Measurements from ENCODE around the gene PER1.

The PER1 gene

DNA sequence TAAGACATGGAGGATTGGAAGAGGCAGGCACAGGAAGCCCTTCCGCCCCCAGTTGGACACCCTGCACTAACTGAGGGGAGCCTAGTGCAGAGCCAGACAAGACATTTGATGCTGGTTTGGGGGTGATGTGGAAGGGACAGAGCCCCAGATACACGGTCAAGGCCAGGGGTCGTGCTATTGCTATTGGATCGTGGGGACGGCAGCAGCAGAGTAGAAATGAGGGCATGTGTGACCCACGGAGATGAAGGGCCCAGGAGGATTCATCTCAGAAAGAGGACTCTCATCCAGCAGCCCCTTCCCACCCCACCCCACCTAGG is 12.6 kb upstream of the PER1 start:
- no peak for DNase-seq

- no peak for DNase-seq
Measured at GRCh38 chr17:8163978-8164814, 12.0 kb upstream of the PER1 start.

DNA sequence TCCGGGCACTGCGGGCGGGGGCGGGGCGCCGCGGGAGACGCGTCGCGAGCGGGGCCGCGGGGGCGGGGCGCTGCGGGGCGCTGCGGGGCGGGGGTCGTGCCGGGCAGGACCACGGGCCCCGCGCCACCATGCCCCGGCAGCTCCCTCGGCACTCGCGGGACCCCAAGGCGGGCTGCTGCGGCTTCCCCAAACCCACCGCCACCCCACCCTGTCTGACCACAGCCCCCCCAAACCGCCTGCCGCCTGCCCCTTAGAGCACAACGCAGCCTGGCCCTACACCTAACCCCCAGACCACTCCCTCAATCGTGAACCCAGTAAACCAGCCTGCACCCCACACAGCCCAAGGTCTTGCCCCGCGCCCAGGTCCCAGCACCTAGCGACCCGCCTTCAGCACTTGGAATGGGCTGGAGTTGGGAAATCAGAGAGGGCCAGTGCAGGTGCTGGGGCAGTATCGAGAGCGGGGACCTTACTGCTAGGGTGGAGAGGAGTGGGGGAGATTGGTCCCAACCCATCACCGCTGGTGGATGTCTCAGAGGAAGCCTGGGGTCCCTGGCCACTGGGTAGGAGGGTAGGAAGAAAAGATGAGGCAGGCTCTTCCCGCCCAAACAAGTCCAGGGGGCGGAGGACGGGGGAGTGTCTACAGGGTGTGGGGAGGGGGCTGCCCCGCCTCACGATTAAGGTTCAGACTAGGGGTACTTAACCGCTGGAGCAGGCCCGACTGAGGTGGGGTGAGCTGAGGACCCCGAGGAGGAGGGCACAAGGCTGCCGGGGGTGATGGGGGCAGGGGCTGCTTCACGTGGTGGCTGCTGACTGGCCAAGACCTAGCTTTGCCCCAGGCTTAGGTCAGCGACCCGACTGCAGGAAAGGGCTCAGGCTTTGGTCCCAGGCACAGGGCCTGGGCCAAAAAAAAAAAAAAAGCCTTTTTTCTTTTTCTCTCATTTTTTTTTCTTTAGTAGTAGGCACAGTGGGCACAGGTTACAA is 11.1 kb upstream of the PER1 start:
- DNase-seq, result no peak

- DNase-seq, result peak; percentile 71
Measured at GRCh38 chr17:8162233-8162996, 10.2 kb upstream of the PER1 start, which contains the start of gene VAMP2. TSS of gene VAMP2 (minus strand) at chr17:8162948. CDS start at chr17:8162879, 69 bp downstream.

DNA sequence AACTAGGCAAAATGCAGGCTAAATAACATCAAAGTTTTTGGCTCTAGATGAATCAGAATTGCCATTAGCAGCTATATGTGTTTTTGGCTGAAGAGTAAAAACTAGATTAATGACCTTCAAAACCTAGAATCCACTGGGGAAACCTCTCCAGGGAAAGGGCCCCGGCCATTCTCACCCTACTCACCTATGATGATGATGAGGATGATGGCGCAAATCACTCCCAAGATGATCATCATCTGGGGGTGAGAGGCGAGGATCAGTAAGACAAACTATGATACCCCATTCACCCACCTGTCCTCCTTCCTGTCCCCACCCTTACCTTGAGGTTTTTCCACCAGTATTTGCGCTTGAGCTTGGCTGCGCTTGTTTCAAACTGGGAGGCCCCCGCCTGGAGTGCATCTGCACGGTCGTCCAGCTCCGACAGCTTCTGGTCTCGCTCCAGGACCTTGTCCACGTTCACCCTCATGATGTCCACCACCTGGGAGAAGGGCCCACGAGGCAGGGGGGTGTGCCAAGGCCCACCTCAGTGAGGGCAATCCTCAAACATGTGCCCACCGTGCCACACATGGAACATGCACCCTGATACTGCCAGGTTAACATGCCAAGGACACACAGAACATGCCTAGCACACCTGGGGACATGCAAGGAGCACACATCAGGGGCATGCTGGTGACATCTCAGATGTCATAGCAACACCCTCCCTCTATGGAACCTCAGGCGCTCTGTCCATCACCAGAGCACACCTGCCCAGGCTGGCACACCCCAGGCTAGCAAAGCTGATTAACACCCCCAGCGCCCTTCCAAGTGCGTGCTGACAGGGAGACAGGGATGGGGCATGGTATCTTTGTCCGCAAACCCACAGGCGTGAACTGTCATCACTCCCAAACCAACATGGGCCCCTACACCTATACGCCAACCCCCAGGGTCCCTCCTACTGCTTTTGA is 9.4 kb upstream of the PER1 start:
- no peak for DNase-seq

DNA sequence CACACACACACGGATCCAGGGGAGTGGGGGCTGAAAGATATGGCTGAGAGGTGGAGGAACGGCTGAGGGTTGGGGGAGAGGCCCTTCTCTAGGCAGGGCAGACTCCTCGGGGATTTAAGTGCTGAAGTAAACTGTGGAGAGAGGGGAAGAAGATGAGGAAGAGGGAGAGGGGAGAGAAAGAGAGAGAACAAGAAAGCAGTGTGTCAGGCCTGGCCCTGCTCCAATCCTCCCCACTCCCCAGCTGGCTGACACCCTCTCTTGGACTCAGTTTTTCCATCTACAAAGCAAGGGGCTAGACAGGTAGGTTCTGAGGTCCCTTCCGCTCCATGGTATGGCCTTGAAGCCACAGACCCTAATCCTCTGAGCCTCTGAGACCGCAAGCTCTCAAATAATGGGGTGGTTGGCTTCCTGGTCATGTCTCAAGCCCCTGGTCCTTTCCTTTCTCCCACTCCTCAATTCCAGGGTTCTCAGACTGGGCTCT is 8.6 kb upstream of the PER1 start:
- no peak for DNase-seq

- no peak for DNase-seq
Measured at GRCh38 chr17:8160224-8160577, 8.0 kb upstream of the PER1 start.

- DNase-seq, result no peak
Measured at GRCh38 chr17:8159459-8160223, 7.4 kb upstream of the PER1 start.

DNA sequence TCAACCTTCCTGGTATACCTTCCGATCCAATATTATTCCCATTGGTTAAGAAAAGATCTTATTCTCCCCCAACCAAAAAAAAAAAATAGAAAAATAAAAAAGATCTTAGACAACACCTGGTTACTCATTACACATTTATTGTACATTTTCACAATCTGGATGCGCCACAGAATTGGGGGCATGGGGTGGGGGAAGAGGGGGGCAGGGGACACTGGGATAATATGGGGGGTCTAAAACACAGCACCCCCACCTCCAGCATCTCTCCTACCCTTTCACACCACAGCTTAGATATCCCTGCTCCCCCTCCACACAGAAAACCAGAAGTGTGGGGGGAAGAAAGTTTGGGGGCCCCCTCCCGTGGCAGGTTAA is 6.8 kb upstream of the PER1 start:
- DNase-seq, result no peak

- peak; percentile 85 for DNase-seq
Measured at GRCh38 chr17:8158267-8159031, 6.2 kb upstream of the PER1 start.

DNA sequence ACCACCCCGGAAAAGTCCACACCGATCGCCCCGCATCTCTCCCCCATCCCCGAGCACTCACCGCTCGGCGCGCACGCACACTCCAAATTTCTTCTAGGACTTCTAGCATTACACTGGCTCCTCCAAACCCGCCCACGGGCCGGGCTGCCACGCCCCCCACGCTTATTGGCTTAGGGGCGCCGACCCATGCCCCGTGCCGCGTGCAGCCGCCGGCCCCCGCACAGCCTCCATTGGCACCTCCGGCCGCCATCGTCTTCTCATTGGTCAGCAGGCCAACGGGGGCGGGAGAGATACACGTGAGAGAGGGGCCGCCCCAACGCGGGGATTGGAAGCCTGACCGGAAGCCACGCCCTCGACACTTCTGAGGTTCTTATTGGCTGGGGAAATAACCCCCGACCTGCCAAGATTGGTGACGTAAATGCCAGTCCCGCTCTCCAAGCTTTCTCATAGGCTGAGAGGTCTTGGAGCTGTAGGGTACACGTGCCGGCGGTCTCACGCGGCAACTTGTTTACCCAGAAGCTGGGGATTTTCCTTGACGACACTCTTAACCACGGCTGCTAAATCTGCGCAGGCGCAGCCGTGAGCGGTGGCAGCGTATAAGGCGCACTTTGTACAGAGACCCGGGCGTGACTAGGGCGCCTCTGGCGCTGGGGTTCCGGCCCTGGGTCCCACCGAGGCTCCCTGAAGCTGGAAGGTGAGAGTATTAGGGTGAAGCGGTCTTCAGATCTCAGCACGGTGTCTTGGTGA is 4.2 kb upstream of the PER1 start:
- peak; percentile 100 for DNase-seq

- DNase-seq, result no peak
Measured at GRCh38 chr17:8155996-8156245, 3.7 kb upstream of the PER1 start.

GRCh38 chr17:8155231-8155995 is 3.2 kb upstream of the PER1 start:
- no peak for DNase-seq

- no peak for DNase-seq
Measured at GRCh38 chr17:8154608-8155155, 2.5 kb upstream of the PER1 start.

DNA sequence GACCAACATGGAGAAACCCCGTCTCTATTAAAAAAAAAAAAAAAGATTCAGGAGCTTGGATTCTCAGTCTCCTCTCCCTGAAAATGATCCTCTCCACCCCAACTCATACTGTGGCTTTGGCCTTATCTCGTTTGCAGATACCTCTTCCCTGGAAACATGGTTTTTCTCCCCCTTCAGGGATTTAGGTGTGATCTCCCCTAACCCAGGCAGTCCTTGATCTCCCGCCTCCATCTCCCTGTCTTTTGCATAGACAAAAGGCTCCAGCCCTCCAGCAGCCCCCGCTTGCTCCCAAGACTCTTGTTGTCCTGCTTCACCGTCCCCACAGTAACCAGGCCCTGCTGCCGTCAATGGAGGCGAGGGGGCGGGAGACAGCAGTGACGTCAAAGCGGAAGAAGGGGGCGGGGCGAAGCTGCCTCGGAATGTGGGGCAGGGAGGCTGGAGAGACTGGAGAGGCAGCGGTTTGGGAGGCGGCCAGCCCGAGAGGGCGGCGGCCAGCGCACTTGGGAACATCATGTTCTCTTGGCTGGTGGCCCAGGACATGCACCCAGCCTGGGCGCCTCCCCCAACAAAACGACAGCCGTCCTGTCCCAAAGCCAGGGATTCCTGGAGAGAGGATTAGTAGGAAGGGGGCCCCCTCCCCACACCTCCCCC is 1.9 kb upstream of the PER1 start:
- DNase-seq, result peak; percentile 90

DNA sequence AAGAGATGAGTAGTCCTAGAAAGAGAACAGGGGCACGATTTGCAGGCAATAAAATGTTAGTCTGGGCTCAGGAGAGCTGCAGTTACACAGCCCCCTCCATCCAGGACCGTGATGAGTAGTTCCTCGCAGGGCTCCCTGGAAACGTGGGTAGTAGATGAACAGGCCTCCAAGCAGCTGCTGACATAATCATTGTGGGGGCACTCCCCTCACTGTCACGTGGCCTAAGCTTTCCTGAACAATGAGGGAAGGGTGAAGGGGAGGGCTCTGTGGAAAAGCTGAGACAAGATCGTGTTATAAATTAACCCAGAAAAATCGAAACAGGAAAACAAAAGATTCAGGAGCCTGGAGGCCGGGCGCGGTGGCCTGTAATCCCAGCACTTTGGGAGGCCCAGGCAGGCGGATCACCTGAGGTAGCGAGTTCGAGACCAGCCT is 1.3 kb upstream of the PER1 start:
- peak; percentile 55 for DNase-seq

DNA sequence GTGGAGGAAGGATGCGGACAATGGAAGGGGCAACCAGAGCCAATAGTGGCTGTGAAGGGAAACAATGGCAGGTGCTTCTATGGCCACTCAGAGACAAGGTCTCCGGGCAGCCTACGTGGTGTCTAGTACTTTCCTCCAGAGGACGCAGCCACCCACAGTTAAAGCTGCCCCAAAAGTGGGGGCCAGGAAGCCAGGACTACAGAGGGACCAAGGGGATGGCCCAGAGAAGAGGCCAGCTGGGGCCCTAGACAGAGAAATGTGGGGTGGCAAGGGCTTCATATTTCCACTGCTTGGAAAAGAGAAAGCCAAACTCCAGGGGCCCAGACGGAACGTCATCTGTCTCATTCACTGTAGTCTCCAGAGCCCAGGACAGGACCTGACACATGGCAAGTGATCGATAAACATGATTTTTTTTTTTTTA is 837 bp upstream of the PER1 start:
- no peak for DNase-seq

- no peak for DNase-seq
Measured at GRCh38 chr17:8151641-8152111, 528 bp downstream of the PER1 start.

All from activated T-cell treated with anti-CD3 and anti-CD28 coated beads for 4 hours (primary cell).